C4-2B (cell line): ENCODE data around the gene AP3M1.

ENCODE experiments used
- CTCF ChIP-seq: fragments of 450-650 bp; conservative IDR thresholded peaks from 2 replicates; pipeline ENCODE4 v1.5.1; 2017; ENCODE audit warnings: mild to moderate bottlenecking
- ZFX ChIP-seq: fragments of 450-650 bp; IDR thresholded peaks from 2 replicates; pipeline ENCODE4 v1.6.1; 2017

- no peak for TF ChIP-seq CTCF
- no peak for TF ChIP-seq ZFX
Measured at GRCh38 chr10:74118804-74119203, 31.8 kb downstream of the AP3M1 start.
